Caco-2 (cell line): ENCODE results near the gene MAB21L1. TPM values are rescaled to one million over a fixed set of nuclear protein-coding genes. Genes with fewer than 3 reads are reported as not detected.

Experiments
- BruUV-seq: library from RNA; stranded (reverse); fragments of 400-500 nt; replicated peaks from 2 replicates; lab custom pipeline; 2021; lab: Mats Ljungman, UMichigan
- CTCF ChIA-PET: fragments of 300-600 bp; sonication (Branson Sonifier 250); formaldehyde crosslinking; loops from one replicate; lab custom pipeline; 2022; ENCODE audit warnings: antibody characterized with exemption; lab: Charles Lee
- POLR2A ChIA-PET: fragments of 300-600 bp; sonication (Branson Sonifier 250); formaldehyde crosslinking; loops from one replicate; lab custom pipeline; 2022; ENCODE audit warnings: antibody characterized with exemption; lab: Charles Lee
- DNase-seq, 2 experiments: peaks; one replicate each; pipeline versions ENCODE4 v3.0.0 to v3.0.0-alpha.2; 2020 to 2022
- H3K27me3 ChIP-seq: replicated peaks from 2 replicates; pipeline ENCODE4 v1.6.0; 2011; ENCODE audit warnings: low read length; ENCODE audit not compliant: control insufficient read depth, insufficient read depth
- H3K36me3 ChIP-seq: 2 replicates; pipeline ENCODE4 v1.5.1; 2011; ENCODE audit warnings: low read length; ENCODE audit not compliant: control insufficient read depth, insufficient read depth
- H3K4me1 ChIP-seq: fragments of 250-450 bp; sonication (Bioruptor Pico); 2 replicates; pipeline ENCODE4 v1.5.1; 2020; ENCODE audit warnings: mild to moderate bottlenecking
- H3K4me3 ChIP-seq: 2 replicates; pipeline ENCODE4 v1.5.1; 2011; ENCODE audit warnings: low read depth, mild to moderate bottlenecking, control low read depth, low read length
- H3K9me3 ChIP-seq: fragments of 250-450 bp; sonication (Bioruptor Pico); 2 replicates; pipeline ENCODE4 v1.5.1; 2020; ENCODE audit warnings: mild to moderate bottlenecking, moderate library complexity
- H3K27ac Mint-ChIP-seq: one replicate; pipeline ENCODE4 v1.8.0; 2022; ENCODE audit warnings: mixed read lengths; ENCODE audit not compliant: unreplicated experiment
- H3K27me3 Mint-ChIP-seq: one replicate; pipeline ENCODE4 v1.8.0; 2022; ENCODE audit warnings: mixed read lengths; ENCODE audit not compliant: insufficient read depth, unreplicated experiment
- H3K36me3 Mint-ChIP-seq: one replicate; pipeline ENCODE4 v1.8.0; 2022; ENCODE audit warnings: mild to moderate bottlenecking, mixed read lengths; ENCODE audit not compliant: insufficient read depth, unreplicated experiment
- H3K4me1 Mint-ChIP-seq: one replicate; pipeline ENCODE4 v1.8.0; 2022; ENCODE audit warnings: low read depth, mixed read lengths; ENCODE audit not compliant: unreplicated experiment
- H3K4me3 Mint-ChIP-seq: one replicate; pipeline ENCODE4 v1.8.0; 2022; ENCODE audit warnings: mild to moderate bottlenecking, moderate library complexity, mixed read lengths; ENCODE audit not compliant: unreplicated experiment
- H3K9me3 Mint-ChIP-seq: one replicate; pipeline ENCODE4 v1.8.0; 2022; ENCODE audit warnings: mixed read lengths; ENCODE audit not compliant: unreplicated experiment
- CTCF ChIP-seq, 2 experiments: fragments of 200-600 bp in 1 of 2; IDR thresholded peaks; 1 replicate in 1 of 2; 2 replicates in 1 of 2; pipeline versions ENCODE4 v1.5.1 to v1.8.0; 2011 to 2022; ENCODE audit warnings: antibody characterized with exemption in 1 of 2, control low read depth in 1 of 2, inconsistent platforms in 1 of 2, low read depth in 1 of 2, low read length in 1 of 2, mild to moderate bottlenecking in 1 of 2, moderate library complexity in 1 of 2; ENCODE audit not compliant: insufficient read depth in 1 of 2, severe bottlenecking in 1 of 2, unreplicated experiment in 1 of 2
- intact Hi-C: fragments of 100-400 bp; cut with micrococcal nuclease; formaldehyde crosslinking; loops from one replicate; pipeline ENCODE4 v1.10.0; 2022; ENCODE audit not compliant: unreplicated experiment
- total RNA-seq: library from RNA; stranded (reverse); gene quantifications from 2 replicates; pipeline ENCODE4 v1.2.3, GENCODE V29; 2022

MAB21L1 gene
- total RNA-seq, 1 experiment from 2014 or later, result not detected

GRCh38 chr13:35496761-35497386 lies 20.4 kb upstream of the MAB21L1 start:
- H3K36me3 ChIP-seq, result no peaks in the 10 kb centered on the region
- CTCF ChIA-PET, result no interaction called here
- no peak for DNase-seq
- no TSS peak for BruUV-seq
- intact Hi-C loops, result no loop called here
- no peaks in the 10 kb centered on the region for H3K36me3 Mint-ChIP-seq
- no peaks in the 10 kb centered on the region for H3K4me1 ChIP-seq
- no peaks in the 10 kb centered on the region for H3K27me3 ChIP-seq
- H3K4me3 Mint-ChIP-seq, result no peak overlapping the region
- H3K9me3 ChIP-seq, result no peaks in the 10 kb centered on the region
- POLR2A ChIA-PET, result no interaction called here
- TF ChIP-seq CTCF (IDR thresholded peaks at IDR 0.05; ENCODE audit: insufficient read depth in 1 of 2, low read depth in 1 of 2, low read length in 1 of 2, severe bottlenecking in 1 of 2, unreplicated experiment in 1 of 2), result no peak
- H3K4me1 Mint-ChIP-seq, result peaks cover 6% of the 10 kb centered on the region
- no peaks in the 10 kb centered on the region for H3K9me3 Mint-ChIP-seq
- no peak overlapping the region for H3K27ac Mint-ChIP-seq
- no peak overlapping the region for H3K4me3 ChIP-seq
- peaks cover 3% of the 10 kb centered on the region for H3K27me3 Mint-ChIP-seq

- Histone ChIP-seq H3K27me3 (no peaks in the 10 kb centered on the region), H3K36me3 (no peaks in the 10 kb centered on the region), H3K4me3 (no peak overlapping the region), H3K4me1 (no peaks in the 10 kb centered on the region), H3K9me3 (no peaks in the 10 kb centered on the region)
- Mint-ChIP-seq H3K4me1 (peaks cover 6% of the 10 kb centered on the region), H3K9me3 (no peaks in the 10 kb centered on the region), H3K27ac (no peak overlapping the region), H3K27me3 (peaks cover 3% of the 10 kb centered on the region), H3K36me3 (no peaks in the 10 kb centered on the region), H3K4me3 (no peak overlapping the region)
- no TSS peak for BruUV-seq
- intact Hi-C loops, result no loop called here
- CTCF ChIA-PET, result no interaction called here
- DNase-seq, result no peak
- TF ChIP-seq CTCF (IDR thresholded peaks at IDR 0.05; ENCODE audit: insufficient read depth in 1 of 2, low read depth in 1 of 2, low read length in 1 of 2, severe bottlenecking in 1 of 2, unreplicated experiment in 1 of 2), result no peak
- POLR2A ChIA-PET, result no interaction called here
Measured at GRCh38 chr13:35496006-35496405, 19.5 kb upstream of the MAB21L1 start.

- H3K36me3 ChIP-seq, result no peaks in the 10 kb centered on the region
- Mint-ChIP-seq H3K36me3 (no peaks in the 10 kb centered on the region), H3K27me3 (no peaks in the 10 kb centered on the region), H3K27ac (no peak overlapping the region), H3K4me3 (no peak overlapping the region), H3K9me3 (no peaks in the 10 kb centered on the region), H3K4me1 (peaks cover 6% of the 10 kb centered on the region)
- intact Hi-C loops, result no loop called here
- H3K4me1 ChIP-seq, result no peaks in the 10 kb centered on the region
- no peaks in the 10 kb centered on the region for H3K9me3 ChIP-seq
- no peak for TF ChIP-seq CTCF (IDR thresholded peaks at IDR 0.05; ENCODE audit: insufficient read depth in 1 of 2, low read depth in 1 of 2, low read length in 1 of 2, severe bottlenecking in 1 of 2, unreplicated experiment in 1 of 2)
- DNase-seq, result no peak
- H3K4me3 ChIP-seq, result no peak overlapping the region
- ChIA-PET CTCF (no interaction called here), POLR2A (no interaction called here)
- H3K27me3 ChIP-seq, result no peaks in the 10 kb centered on the region
- no TSS peak for BruUV-seq
Measured at GRCh38 chr13:35489050-35489449, 12.6 kb upstream of the MAB21L1 start.
